NCI-H446 treated with DMSO at 0.1 percent for 48 hours (cell line): ENCODE results near the gene BNIP5.

ENCODE experiments used
- DNase-seq: peaks from one replicate; lab custom pipeline; 2025; lab: John Stamatoyannopoulos, UW

The BNIP5 gene

DNA sequence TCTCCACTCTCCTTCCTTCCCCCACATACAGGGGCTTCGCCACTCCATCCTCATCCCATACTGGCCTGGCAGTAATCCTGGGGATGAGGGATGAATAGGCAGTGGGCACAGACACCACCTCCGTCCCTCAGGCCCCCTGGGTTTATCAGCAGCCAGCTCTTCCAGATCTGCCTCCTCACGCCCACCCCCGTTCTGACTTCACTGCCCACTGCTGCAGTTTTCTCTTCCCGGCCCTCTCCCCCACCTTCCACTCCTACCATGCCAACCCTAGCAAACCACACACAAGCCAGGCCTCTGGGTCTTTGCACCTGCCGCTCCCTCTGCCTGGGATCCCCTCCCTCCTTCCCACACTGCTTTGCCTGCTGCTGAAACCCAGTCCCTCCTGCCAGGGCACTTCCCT lies 44.5 kb downstream of the BNIP5 start:
- no peak for DNase-seq

DNA sequence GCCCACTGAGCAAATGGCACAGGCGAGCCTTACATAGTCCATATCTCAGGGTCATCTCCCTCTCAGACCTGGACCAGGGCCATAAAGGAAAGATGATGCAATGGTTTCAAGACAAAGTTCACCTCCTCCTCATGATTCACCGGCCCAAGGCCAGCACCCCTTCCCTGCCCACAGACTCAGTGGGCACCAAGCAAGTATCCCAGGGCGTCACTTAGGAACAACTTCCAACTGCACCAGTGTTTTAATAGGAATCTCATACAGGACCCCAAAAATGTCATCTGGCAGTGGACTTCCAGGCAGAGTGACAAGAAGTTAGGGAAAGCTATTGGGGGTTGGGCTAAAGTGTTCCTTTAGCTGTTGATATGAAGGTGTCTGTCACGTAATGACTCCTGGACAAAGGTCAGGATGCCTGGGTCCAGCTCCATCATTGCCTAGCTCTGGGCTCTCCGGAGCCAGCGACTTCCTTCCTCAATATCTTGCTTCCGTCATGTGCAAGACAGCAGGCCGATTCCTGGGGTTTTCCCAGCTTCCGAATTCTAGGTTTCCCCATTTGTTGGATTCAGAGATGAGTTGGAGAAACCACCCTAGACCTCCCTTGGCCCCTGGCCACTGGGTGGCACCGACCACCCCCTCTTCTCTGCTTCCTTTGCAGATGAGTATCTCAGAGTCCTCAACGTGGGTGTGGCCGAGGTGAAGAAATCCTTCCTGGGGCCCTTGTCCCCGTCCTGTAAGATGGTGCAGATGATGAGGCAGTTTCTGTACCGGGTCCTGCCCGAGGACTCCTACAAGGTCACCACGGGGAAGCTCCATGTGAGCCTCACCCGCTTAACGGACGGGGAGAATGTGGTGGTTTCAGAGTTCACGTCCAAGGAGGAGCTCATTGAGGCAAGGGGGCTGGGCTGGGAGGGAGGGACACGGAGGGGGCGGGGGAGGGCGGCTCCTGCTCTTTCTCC lies 45.7 kb downstream of the BNIP5 start:
- DNase-seq = no peak

DNA sequence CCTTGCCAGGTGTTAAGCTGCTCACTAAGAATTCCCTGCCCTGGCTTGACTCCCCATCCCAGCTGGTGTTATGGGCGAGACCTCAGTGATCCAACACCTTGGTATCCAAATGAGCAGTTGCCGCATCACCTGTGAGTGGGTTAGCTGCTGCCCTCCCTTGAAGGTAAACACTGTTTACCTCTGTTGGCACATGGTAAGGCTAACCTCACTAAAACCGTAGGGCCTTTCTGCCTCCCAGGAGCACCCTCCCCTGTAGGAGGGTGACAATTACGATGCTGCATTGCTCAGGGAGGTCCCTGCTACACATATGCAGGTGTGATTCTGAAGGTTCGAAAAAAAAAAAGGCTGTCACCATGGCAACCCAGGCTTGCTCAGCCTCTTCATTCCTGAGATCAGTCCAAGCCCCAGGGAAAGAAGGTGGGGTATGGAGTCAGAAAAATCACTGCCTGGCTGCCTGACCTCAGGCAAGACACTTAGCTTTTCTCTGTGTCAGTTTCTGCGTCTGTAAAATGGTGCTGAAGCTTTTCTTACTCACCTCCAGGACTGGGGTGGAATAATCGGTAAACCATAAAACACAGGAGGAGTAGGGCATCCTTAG lies 47.3 kb downstream of the BNIP5 start:
- no peak for DNase-seq

DNA sequence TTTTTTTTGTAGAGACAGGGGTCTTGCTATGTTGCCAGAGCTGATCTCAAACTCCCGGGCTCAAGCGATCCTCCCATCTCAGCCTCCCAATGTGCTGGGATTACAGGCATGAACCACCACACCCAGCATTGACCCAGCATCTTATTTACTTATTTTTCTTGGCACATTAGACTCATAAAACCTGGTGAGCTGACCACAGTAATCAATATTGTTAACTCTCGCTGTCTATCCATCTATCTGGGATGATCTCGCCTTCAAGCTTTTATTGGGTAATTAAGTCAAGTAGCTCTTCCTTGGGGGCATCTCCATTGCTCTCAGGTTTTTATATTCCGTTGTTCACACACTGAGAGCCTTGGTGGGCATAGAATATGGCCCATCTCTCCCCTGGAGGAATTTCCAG lies 49.8 kb downstream of the BNIP5 start:
- no peak for DNase-seq

DNA sequence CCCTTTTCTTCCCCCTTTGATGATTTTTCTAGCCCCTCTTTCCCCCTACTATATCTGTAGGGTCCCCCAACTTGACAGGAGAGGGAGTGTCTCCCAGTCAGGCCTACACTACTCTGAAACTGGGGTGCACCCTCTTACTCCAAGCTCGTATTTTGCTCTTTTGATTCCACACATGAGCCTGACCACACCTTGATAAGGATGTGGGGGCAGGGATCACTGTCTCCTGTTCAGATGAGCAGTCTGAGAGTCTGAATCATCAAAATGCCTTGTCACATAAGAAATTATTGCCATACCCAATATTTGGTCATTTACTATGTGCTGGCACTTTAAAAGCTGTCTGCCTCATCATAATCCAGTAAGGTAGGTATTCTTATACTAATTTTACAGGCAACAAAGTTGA lies 50.9 kb downstream of the BNIP5 start:
- no peak for DNase-seq

DNA sequence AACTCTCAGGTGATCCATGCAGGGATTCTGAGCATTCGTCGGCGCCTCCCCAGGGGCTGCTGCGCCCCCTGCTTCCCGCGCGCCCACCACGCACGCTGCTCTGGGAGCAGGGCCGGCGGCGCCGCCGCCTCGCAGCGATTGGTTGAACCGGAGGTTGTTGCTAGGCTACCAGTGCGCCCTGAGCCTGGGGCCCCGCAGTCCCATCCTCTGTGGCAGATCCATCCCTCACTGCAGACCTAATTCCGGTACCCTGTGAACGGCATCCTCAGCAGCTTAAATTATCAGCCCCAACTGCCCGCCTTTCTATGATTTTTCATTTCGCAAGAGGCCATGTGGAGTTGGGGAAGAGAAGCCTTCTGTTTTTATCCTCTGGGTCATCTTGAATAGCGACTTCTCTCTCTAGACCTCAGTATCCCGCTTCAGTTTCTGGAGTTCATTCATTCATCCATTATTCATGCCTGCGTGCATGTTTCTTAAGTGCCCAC lies 51.5 kb downstream of the BNIP5 start:
- no peak for DNase-seq

DNA sequence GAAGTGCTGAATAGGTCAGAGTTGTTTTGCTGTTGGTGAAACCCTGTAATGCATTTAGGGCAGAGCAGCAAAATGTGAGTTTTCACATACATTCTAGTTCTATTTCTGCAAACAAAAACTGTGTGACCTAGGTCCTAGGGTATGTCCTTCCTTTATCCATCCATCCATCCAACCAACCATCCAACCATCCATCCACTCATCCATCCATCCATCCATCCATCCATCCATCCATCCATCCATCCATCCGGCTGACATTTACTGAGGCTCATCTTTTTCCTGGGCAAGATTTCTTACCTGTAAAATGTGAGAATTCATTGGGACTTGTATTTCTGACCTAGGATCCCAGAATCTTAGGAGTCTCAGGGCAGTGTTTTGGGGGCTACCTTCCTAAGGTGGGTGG lies 52.3 kb downstream of the BNIP5 start:
- no peak for DNase-seq

DNA sequence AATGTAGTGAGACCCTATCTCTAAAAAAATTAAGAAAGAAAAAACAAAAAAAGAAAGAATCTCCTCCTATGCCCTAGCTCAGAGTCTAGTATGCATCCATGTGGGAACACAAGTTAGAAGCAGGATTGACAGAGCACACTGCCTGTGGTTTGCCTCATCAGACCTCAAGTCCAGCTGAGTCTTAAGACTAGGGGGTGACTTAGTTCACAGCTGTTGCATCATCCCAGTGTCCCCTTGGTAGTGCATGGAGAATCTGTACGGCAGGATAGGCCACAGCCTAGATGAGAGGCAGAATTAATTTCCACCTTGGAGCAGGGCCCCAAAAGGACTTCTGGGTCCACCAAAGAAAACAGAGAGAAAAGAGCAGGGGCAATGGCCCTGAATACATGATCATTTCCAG lies 53.1 kb downstream of the BNIP5 start:
- DNase-seq = no peak

DNA sequence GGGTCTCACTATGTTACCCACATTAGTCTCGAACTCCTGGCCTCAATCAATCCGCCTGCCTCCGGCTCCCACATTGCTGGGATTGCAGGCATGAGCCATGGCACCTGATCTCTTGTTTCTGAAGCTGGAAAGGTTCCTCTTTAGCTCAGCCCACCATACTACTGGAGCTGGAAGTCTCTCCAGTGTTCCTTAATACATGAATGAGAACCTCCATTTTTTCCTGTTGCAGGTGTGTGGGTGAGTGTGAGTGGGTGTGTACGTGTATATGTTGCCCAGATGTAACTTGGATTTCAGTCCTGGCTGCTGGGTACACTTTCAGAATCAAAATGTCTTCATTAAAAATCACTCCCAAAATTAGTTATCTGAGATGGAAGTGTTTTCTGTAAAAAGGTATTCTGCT lies 55.7 kb downstream of the BNIP5 start:
- DNase-seq = no peak

DNA sequence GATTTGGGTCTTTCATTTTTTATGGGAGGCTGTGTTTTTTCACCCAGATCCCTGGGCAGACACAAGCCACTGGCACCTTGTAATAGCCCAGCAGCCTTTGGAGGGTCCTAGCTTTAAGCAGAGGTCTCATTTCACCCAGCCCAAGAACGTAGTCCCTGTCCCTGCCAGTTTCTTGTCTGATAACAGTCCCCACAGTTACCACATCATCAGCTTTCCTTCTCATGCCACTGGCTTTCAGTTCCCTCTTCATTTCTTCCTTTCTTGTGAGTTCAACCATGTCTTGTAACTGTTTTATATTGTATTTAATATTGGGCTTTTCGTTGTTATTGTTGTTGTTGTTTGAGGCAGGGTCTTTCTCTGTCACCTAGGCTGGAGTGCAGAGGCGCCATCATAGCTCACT lies 56.2 kb downstream of the BNIP5 start:
- no peak for DNase-seq

DNA sequence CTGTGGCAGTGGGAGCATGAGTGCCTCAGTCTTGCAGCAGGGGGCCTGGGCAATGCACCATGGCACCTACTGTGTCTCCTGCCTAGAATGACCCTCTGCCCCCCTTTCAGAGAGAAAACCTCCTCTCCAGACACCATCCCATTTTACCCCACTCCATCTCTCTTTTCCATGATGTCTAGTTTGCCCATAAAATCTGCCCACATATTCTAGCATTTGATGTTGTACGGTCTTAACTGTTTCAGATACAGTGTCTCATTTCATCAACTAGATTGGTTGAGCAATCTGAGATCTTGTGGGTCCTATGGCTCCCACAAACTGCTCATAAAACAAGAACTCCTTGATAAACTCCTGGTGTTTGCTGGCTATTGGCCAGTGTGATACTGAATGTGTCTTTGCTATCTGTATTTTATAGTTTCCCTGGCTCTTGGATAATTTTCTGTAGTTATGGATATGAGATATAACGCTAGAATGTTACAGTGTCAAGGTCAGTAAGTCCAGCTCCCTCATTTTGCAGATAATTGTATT lies 58.7 kb downstream of the BNIP5 start:
- DNase-seq = no peak

DNA sequence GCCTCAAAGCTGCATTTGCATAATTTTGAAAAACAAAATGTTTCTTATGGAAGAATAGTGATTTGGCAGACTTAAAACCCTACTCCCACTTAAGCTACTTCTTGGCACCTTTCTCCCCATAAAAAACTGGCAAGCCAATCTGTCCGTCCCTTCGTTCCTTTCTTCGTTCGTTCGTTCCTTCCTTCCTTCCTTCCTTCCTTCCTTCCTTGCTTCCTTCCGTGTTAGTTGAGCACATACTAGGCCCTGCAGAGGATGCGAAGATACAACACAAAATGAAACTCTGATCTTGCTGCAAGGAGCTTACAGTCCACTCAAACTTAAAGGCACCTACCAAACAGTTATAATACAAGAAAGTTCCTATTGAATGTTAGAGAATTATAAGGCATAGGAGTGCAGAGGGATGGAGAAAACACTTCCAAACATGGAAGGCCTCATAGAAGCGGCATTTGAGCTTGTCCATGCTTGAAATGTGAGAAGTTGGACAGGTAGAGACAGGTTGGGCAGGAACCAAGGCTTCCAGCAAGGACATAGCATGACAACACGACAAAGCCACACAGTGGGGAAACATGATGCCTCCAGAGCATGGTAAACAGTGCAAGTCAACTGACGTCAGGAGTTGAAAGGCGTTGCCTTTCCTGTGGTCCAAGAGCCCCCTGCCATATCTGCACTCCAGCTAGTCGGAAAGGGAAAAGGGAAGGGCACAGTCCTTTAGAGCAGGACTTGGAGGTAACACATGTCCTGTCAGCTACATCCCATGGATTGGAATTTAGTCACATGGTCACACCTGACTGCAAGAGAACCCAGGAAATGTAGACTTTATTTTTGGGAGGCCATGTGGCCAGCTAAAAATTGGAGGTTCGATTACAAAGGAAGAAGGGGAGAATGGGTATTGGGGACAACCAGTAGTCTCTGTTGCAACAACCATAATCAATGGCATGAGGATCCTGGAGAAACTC lies 59.8 kb downstream of the BNIP5 start:
- no peak for DNase-seq

DNA sequence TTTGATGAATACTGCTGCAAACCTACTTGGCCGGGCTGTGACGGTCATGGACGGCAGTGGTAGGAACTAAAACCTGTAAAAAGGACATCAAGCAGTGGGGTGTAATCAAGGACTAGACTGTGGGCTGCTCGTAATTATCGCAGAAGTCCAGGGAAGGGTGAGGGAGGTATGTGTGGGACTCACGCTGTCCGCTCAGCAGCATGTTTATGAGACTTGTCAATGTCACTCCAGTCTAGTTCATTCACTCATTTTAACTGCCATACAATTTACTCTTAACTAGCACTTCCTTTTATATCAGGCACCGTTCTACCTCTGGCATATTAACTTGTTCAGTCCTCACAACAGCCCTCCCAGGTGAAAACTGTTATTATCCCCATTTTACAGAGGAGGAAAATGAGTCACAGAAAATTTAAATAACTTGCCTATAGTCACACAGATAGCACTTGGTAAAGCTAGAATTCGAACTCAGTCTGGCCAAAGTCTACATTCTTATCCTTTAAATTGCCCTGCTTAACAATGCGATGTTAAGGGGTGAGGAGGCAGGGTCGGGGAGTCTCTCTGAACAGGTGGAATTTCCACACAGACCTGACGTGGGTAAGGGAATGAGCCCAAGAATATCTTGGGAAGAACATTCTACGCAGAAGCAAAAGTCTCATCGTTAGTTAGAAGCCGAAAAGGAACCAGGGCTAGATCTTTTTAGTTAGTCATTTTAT lies 62.7 kb downstream of the BNIP5 start:
- no peak for DNase-seq

DNA sequence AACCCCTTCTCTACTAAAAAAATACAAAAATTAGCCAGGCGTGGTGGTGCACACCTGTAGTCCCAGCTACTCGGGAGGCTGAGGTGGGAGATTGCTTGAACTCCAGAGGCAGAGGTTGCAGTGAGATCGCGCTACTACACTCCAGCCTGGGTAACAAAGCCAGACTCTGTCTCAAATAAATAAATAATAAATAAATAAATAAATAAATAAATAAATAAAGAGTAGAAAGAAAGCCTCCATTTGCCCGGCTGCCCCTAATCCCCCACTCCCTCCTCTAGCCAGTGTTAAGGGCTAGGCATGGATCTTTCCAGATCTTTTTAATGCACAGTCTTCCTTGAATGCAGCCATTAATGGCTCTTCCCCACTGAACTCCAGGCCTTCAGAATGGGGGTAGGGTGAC lies 63.6 kb downstream of the BNIP5 start:
- no peak for DNase-seq

DNA sequence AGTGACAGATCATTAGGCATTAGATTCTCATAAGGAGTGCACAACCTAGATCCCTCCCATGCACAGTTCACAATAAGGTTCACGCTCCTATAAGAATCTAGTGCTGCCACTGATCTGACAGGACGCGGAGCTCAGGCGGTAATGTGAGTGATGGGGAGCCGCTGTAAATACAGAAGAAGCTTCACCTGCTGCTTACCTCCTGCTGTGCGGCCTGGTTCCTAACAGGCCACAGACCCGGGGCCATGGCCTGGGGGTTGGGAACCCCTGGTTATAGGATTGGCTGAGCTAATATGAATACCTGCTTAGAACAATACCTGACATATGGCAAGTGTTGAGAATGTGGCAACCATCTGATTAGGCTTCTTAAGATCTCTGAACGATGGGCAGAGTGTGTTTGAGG lies 64.5 kb downstream of the BNIP5 start:
- DNase-seq = no peak

DNA sequence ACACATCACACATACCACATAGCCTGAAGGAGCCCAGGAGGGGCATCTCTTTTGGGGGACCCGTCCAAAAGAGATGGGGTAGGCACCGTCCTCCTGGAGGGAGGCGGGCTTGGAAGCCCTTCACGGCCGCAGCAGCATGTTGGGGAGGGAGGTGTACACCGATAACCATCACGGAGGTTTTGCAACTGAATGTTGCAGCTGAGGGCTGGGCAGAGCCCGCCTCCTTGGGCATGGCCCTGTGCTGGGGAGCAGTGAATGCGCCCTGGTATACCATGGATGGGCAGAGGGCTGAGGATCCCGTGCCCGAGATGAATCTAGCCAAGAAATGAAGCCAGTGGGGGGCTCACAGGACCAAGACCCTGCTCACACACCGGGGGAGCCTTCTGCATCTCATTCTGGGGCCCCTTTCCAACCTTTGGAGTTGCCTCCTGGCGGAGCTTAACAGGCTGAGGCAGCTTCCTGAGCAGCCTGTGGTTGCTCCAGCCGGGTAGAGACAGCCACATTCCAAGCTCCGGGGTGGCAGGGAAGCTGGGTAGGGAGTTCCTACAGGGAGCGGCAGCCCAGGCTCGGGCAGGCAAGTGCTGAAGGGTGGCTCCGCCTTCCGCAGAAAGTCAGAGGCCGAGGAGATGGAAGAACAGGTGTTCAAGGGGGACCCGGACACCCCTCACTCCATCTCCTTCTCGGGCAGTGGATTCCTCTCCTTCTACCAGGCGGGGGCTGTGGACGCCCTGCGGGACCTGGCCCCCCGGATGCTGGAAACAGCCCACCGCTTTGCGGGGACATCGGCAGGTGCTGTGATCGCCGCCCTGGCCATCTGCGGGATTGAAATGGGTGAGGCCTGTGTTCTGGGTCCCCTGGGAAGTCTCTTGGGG lies 66.6 kb downstream of the BNIP5 start, which contains the start of gene PNPLA1:
Gene PNPLA1, plus strand, starts transcription at position 227 of the 872 bp plus-strand sequence. Its CDS starts 400 bp downstream, at position 627.
- DNase-seq = no peak

DNA sequence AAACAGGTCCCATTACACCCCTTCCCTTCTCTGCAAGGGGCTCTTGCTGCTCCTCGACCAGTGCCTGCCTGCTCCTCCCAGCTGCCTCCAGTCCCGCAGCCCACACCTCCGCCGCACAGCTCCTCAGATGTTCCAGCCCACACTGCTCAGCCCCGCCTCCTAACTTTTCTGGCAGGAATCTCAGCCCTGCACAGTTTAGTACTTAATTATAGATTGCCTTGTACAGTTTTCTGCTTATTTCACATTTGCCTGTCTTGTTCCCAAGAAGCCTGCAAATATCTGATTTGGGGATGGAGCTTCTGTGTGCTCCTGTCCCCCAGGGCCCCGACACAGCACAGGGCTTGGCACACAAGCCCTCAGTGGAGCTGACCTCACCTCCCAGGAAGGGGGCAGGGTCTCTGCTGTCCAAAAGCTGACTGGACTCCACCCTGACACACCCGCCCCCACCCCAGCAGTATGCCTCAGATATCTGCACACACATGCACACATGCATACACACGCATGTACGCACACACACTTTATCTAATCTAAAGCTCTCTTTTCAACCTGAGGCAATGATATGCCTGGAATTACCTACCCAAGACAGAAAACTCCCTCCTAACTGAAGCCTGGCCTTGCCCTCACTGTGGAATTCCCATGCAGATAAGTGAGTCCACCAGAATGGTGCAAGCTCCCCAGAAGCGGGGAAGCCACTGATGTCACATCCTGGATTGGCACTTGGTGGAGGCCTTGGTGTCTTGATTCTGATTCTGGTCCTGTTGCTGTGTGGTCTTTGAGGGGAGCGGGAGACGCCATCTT lies 68.0 kb downstream of the BNIP5 start:
- DNase-seq = no peak

DNA sequence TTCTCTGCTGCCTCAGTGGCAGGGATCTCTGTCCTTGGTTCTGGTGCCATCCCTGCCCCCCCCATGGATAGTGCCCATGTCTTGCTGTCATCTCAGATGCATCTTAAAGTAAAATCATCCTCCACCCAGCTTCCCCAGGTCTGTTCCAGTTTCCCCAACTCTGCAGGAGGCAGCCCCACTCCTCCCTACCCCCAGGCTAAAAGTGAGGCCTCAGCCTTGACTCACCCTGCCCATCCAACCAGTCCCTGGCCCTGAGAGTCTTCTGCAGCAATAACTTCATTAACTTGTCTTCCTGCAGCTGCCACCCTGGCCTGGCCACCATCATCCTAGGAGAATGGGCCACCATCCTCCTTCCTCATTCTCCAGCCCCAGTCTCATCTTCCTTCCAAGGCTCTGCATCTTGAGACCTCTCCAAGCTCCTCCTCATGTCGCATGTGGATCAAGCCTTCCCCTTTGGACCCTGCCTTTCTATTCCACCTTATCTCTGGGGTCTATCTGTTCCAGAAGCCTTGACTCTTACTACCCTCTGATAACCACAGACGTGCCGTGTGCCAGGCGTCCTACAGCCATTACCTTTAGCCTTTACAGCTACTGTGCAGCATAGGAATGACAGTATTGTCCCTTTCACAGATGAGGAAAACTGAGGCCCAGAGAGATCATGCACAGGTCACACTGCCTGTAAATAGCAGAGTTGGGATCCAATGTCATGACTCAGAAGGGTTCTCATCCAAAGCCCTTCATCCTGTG lies 68.8 kb downstream of the BNIP5 start:
- no peak for DNase-seq
